Aorta (tissue), 5 donors: ENCODE data around the gene CPNE9. TPM values are rescaled to one million over a fixed set of nuclear protein-coding genes. Genes with fewer than 3 reads are reported as not detected.
A peak's percentile ranks its signal among the peaks of the same experiment; 100 is the strongest.
"Not testable (repeated sequence)": the region's sequence is repeated elsewhere in the genome, so short reads cannot be mapped to it uniquely, and the experiment has no call there.

Source experiments
- ATAC-seq: fragments of 200-7000 bp; cut with Tn5 transposase; one replicate; pipeline ENCODE4 v1.9.1; 2022; ENCODE audit warnings: moderate library complexity; ENCODE audit not compliant: low FRiP score
- DNase-seq, 2 donors: peaks; one replicate each; pipeline ENCODE4 v3.0.0-alpha.2; 2020
- H3K27ac ChIP-seq, 2 donors: one replicate each; pipeline ENCODE4 v1.5.1; 2013; ENCODE audit warnings: low read length in 2 of 2, mild to moderate bottlenecking in 2 of 2, moderate library complexity in 2 of 2, control low read depth in 1 of 2, inconsistent platforms in 1 of 2, low read depth in 1 of 2
- H3K27me3 ChIP-seq, 2 donors: one replicate each; pipeline ENCODE4 v1.6.1; 2013; ENCODE audit warnings: control low read depth in 1 of 2, low read length in 1 of 2, mild to moderate bottlenecking in 1 of 2, moderate library complexity in 1 of 2; ENCODE audit not compliant: insufficient read depth in 2 of 2, control insufficient read depth in 1 of 2
- H3K36me3 ChIP-seq, 2 donors: one replicate each; pipeline ENCODE4 v1.6.1; 2013; ENCODE audit warnings: control low read depth in 1 of 2, low read length in 1 of 2, mild to moderate bottlenecking in 1 of 2; ENCODE audit not compliant: insufficient read depth in 2 of 2, control insufficient read depth in 1 of 2
- H3K4me1 ChIP-seq, 2 donors: one replicate each; pipeline ENCODE4 v1.6.1; 2013; ENCODE audit warnings: low read length in 2 of 2, control low read depth in 1 of 2, mild to moderate bottlenecking in 1 of 2, moderate library complexity in 1 of 2; ENCODE audit not compliant: insufficient read depth in 2 of 2, control insufficient read depth in 1 of 2
- H3K4me3 ChIP-seq, 2 donors: one replicate each; pipeline ENCODE4 v1.5.1; 2013; ENCODE audit warnings: low read length in 2 of 2, control low read depth in 1 of 2, mild to moderate bottlenecking in 1 of 2
- H3K9me3 ChIP-seq: one replicate; pipeline ENCODE4 v1.6.1; 2013; ENCODE audit warnings: mild to moderate bottlenecking, low read length; ENCODE audit not compliant: control insufficient read depth
- WGBS, 2 donors: extraction: QIAGEN DNeasy Blood & Tissue Kit; methylation state at CpG; one replicate each; pipeline ENCODE4 v1.1.7; 2013; 5-methylcytosine and 5-hydroxymethylcytosine counted together
- intact Hi-C, 2 donors: fragments of 100-400 bp; cut with DNase I; formaldehyde crosslinking; loops; one replicate each; pipeline versions ENCODE4 v1.14.2 to v1.15.0; 2022
- polyA plus RNA-seq, 2 donors: library from polyadenylated mRNA; stranded (reverse); fragments of 200-250 nt; gene quantifications; one replicate each; pipeline ENCODE4 v1.2.3, GENCODE V29; 2013
- total RNA-seq, 2 donors: library from RNA; stranded (reverse); fragmentation: NEBNext Ultra II Directional; extraction: Animal tissue kit (Norgen Biotek cat#: 25700); gene quantifications; one replicate each; pipeline ENCODE4 v1.2.1, GENCODE V29; 2021
- donor health status: healthy with polysubstance abuse.
- donor health status: Bipolar disorder and iron deficiency.
- donor health status: DM: no; HTN: no; CAD: no.
- donor health status: DM: no; HTN: no; CAD: no.
- donor health status: DM: yes; HTN: yes; CAD: no.

Gene CPNE9
- total and polyA plus RNA-seq, 4 donors = not detected

GRCh38 chr3:9769426-9770275, 66.0 kb downstream of the CPNE9 start, which contains the start of gene CAMK1:
Gene CAMK1 (minus strand): TSS chr3:9769947. CDS start chr3:9767749, 2,198 bp downstream.
- Histone ChIP-seq H3K36me3 (peaks cover 0 to 2% of the 10 kb centered on the region in 2 donors), H3K4me3 (peak within 1 kb of the TSS; percentile 42 to 84), H3K27me3 (no peaks in the 10 kb centered on the region), H3K9me3 (no peaks in the 10 kb centered on the region), H3K4me1 (peaks cover 2 to 4% of the 10 kb centered on the region in 2 donors), H3K27ac (peak within 1 kb of the TSS; percentile 58 to 70)
- DNase-seq (peak; percentile 91 to 96), ATAC-seq (peak; percentile 95)
- 1% methylated on average over 33 to 49 of the region's 49 CpGs for WGBS, 2 donors
- intact Hi-C loops = no loop called here

- peak; percentile 84 to 95 for DNase-seq
- no peaks in the 10 kb centered on the region for H3K9me3 ChIP-seq
- WGBS, 2 donors = 1 to 7% methylated on average over 15 of the region's 15 CpGs
- ATAC-seq = peak; percentile 77
- peak overlapping the region; percentile 48 to 58 for H3K27ac ChIP-seq
- peaks cover 2 to 4% of the 10 kb centered on the region in 2 donors for H3K4me1 ChIP-seq
- intact Hi-C loops = no loop called here
- H3K27me3 ChIP-seq = no peaks in the 10 kb centered on the region
- H3K4me3 ChIP-seq = peak overlapping the region; percentile 42 to 53
- H3K36me3 ChIP-seq = peaks cover 0 to 2% of the 10 kb centered on the region in 2 donors
Measured at GRCh38 chr3:9770276-9770812, 66.7 kb downstream of the CPNE9 start.

- H3K4me3 ChIP-seq, H3K27ac ChIP-seq, H3K36me3 ChIP-seq, ATAC-seq, intact Hi-C loops, H3K4me1 ChIP-seq, DNase-seq, H3K9me3 ChIP-seq, H3K27me3 ChIP-seq: not testable (repeated sequence)
- WGBS, 2 donors = 89 to 91% methylated on average over 2 of the region's 2 CpGs
Measured at GRCh38 chr3:9771007-9771406, 67.4 kb downstream of the CPNE9 start.

- intact Hi-C loops = no loop called here
Measured at GRCh38 chr3:9776896-9777693, 73.5 kb downstream of the CPNE9 start.

GRCh38 chr3:9777694-9778021, 74.0 kb downstream of the CPNE9 start:
- WGBS, 2 donors = 93 to 96% methylated on average over 1 of the region's 1 CpG
- no peak overlapping the region for H3K27ac ChIP-seq
- no peaks in the 10 kb centered on the region for H3K27me3 ChIP-seq
- no peak overlapping the region for H3K4me3 ChIP-seq
- no peaks in the 10 kb centered on the region for H3K4me1 ChIP-seq
- no peaks in the 10 kb centered on the region for H3K9me3 ChIP-seq
- peaks cover 0 to 3% of the 10 kb centered on the region in 2 donors for H3K36me3 ChIP-seq
- intact Hi-C loops = no loop called here
- peak in 1 of 2 donors; percentile 23 for DNase-seq
- no peak for ATAC-seq

More at GRCh38 chr3:9776896-9777693, 73.5 kb downstream of the CPNE9 start:
- 86 to 90% methylated on average over 5 of the region's 5 CpGs for WGBS, 2 donors
- no peak for ATAC-seq
- DNase-seq = peak in 1 of 2 donors; percentile 47
- no peak overlapping the region for H3K27ac ChIP-seq
- no peak overlapping the region for H3K4me3 ChIP-seq
- H3K27me3 ChIP-seq = no peaks in the 10 kb centered on the region
- peaks cover 0 to 3% of the 10 kb centered on the region in 2 donors for H3K36me3 ChIP-seq
- H3K4me1 ChIP-seq = no peaks in the 10 kb centered on the region
- H3K9me3 ChIP-seq = no peaks in the 10 kb centered on the region

- WGBS, 2 donors = 66 to 70% methylated on average over 5 of the region's 5 CpGs
- Histone ChIP-seq H3K27me3 (no peaks in the 10 kb centered on the region), H3K9me3 (no peaks in the 10 kb centered on the region), H3K27ac (no peak overlapping the region), H3K4me1 (no peaks in the 10 kb centered on the region), H3K36me3 (peaks cover 0 to 3% of the 10 kb centered on the region in 2 donors), H3K4me3 (no peak overlapping the region)
- intact Hi-C loops = no loop called here
- ATAC-seq = no peak
- DNase-seq = peak in 1 of 2 donors; percentile 75
Measured at GRCh38 chr3:9778143-9779074, 74.8 kb downstream of the CPNE9 start.

- no peaks in the 10 kb centered on the region for H3K9me3 ChIP-seq
- H3K4me1 ChIP-seq = no peaks in the 10 kb centered on the region
- ATAC-seq = no peak
- H3K27ac ChIP-seq = no peak overlapping the region
- peak in 1 of 2 donors; percentile 62 for DNase-seq
- H3K36me3 ChIP-seq = peaks cover 0 to 3% of the 10 kb centered on the region in 2 donors
- H3K4me3 ChIP-seq = no peak overlapping the region
- no peaks in the 10 kb centered on the region for H3K27me3 ChIP-seq
- WGBS, 2 donors = 79 to 83% methylated on average over 5 to 6 of the region's 6 CpGs
- intact Hi-C loops = no loop called here
Measured at GRCh38 chr3:9779075-9779593, 75.5 kb downstream of the CPNE9 start.
